Liver (tissue), 9 donors: Measurements from ENCODE around the gene SUGCT. TPM values are rescaled to one million over a fixed set of nuclear protein-coding genes. Genes with fewer than 3 reads are reported as not detected.
"Not testable (repeated sequence)": the region's sequence is repeated elsewhere in the genome, so short reads cannot be mapped to it uniquely, and the experiment has no call there.

Experiments
- DNase-seq: peaks from one replicate; pipeline ENCODE4 v3.0.0-alpha.2; 2017; ENCODE audit warnings: low spot score
- H3K27ac ChIP-seq, 2 donors: one replicate each; pipeline ENCODE4 v1.7.0; 2013; ENCODE audit warnings: inconsistent platforms in 2 of 2, low read length in 2 of 2, control low read depth in 1 of 2, low read depth in 1 of 2, mild to moderate bottlenecking in 1 of 2
- H3K27me3 ChIP-seq, 4 donors: one replicate each; pipeline versions ENCODE4 v1.6.1 to v1.7.0; 2013; ENCODE audit warnings: low read length in 3 of 4, inconsistent platforms in 1 of 4, mild to moderate bottlenecking in 1 of 4, moderate library complexity in 1 of 4; ENCODE audit not compliant: control insufficient read depth in 4 of 4, insufficient read depth in 4 of 4
- H3K36me3 ChIP-seq, 4 donors: one replicate each; pipeline versions ENCODE4 v1.6.1 to v1.7.0; 2013; ENCODE audit warnings: low read length in 3 of 4, mild to moderate bottlenecking in 3 of 4, low read depth in 1 of 4, moderate library complexity in 1 of 4; ENCODE audit not compliant: control insufficient read depth in 4 of 4, insufficient read depth in 3 of 4
- H3K4me1 ChIP-seq, 4 donors: one replicate each; pipeline versions ENCODE4 v1.6.1 to v1.7.0; 2013; ENCODE audit warnings: low read length in 3 of 4, mild to moderate bottlenecking in 3 of 4, moderate library complexity in 1 of 4; ENCODE audit not compliant: control insufficient read depth in 4 of 4, insufficient read depth in 4 of 4
- H3K4me3 ChIP-seq, 3 donors: one replicate each; pipeline versions ENCODE4 v1.6.1 to v1.7.0; 2013; ENCODE audit warnings: low read length in 3 of 3, control low read depth in 1 of 3, low read depth in 1 of 3, mild to moderate bottlenecking in 1 of 3
- H3K9ac ChIP-seq, 2 donors: one replicate each; pipeline ENCODE4 v1.7.0; 2013; ENCODE audit warnings: low read length in 2 of 2, mild to moderate bottlenecking in 2 of 2, moderate library complexity in 2 of 2, control low read depth in 1 of 2, low read depth in 1 of 2
- H3K9me3 ChIP-seq, 4 donors: one replicate each; pipeline versions ENCODE4 v1.6.1 to v1.7.0; 2013; ENCODE audit warnings: low read length in 3 of 4; ENCODE audit not compliant: control insufficient read depth in 4 of 4
- CTCF ChIP-seq: fragments of 150-350 bp; IDR thresholded peaks from 2 replicates; pipeline ENCODE4 v1.5.1; 2017; ENCODE audit warnings: improper control_type of control experiment, low read depth, low read length; ENCODE audit not compliant: missing input control
- EGR1 ChIP-seq, 2 donors: IDR thresholded peaks; 2 replicates each; pipeline ENCODE4 v1.6.1; 2016 to 2018; ENCODE audit warnings: antibody characterized with exemption in 2 of 2, low read depth in 2 of 2
- FOXA1 ChIP-seq: IDR thresholded peaks from 2 replicates; pipeline ENCODE4 v1.6.1; 2016; ENCODE audit warnings: antibody characterized with exemption
- FOXA2 ChIP-seq: IDR thresholded peaks from 2 replicates; pipeline ENCODE4 v1.6.1; 2016; ENCODE audit warnings: antibody characterized with exemption
- GABPA ChIP-seq, 2 donors: IDR thresholded peaks in 1 of 2; conservative IDR thresholded peaks in 1 of 2; 2 replicates each; pipeline ENCODE4 v1.6.1; 2016; ENCODE audit warnings: antibody characterized with exemption in 2 of 2, mild to moderate bottlenecking in 1 of 2, moderate library complexity in 1 of 2
- HNF4A ChIP-seq, 2 donors: conservative IDR thresholded peaks; 2 replicates each; pipeline ENCODE4 v1.6.1; 2016; ENCODE audit warnings: antibody characterized with exemption in 2 of 2, mild to moderate bottlenecking in 2 of 2
- HNF4G ChIP-seq: IDR thresholded peaks from 2 replicates; pipeline ENCODE4 v1.6.1; 2016; ENCODE audit warnings: antibody characterized with exemption
- JUND ChIP-seq, 2 donors: IDR thresholded peaks; 2 replicates each; pipeline ENCODE4 v1.6.1; 2016; ENCODE audit warnings: antibody characterized with exemption in 2 of 2
- MAX ChIP-seq: IDR thresholded peaks from 2 replicates; pipeline ENCODE4 v1.6.1; 2016; ENCODE audit warnings: antibody characterized with exemption
- NR2F2 ChIP-seq: IDR thresholded peaks from 2 replicates; pipeline ENCODE4 v1.6.1; 2016; ENCODE audit warnings: antibody characterized with exemption
- RAD21 ChIP-seq, 2 donors: IDR thresholded peaks; 2 replicates each; pipeline ENCODE4 v1.6.1; 2016; ENCODE audit warnings: antibody characterized with exemption in 2 of 2, mild to moderate bottlenecking in 2 of 2
- REST ChIP-seq: IDR thresholded peaks from 2 replicates; pipeline ENCODE4 v1.6.1; 2016; ENCODE audit warnings: antibody characterized with exemption, mild to moderate bottlenecking
- RXRA ChIP-seq, 2 donors: IDR thresholded peaks; 2 replicates each; pipeline ENCODE4 v1.6.1; 2017 to 2018; ENCODE audit warnings: antibody characterized with exemption in 2 of 2, mild to moderate bottlenecking in 1 of 2
- SP1 ChIP-seq: IDR thresholded peaks from 2 replicates; pipeline ENCODE4 v1.6.1; 2018; ENCODE audit warnings: antibody characterized with exemption, mild to moderate bottlenecking
- TAF1 ChIP-seq: conservative IDR thresholded peaks from 2 replicates; pipeline ENCODE4 v1.6.1; 2016; ENCODE audit warnings: antibody characterized with exemption, mild to moderate bottlenecking
- YY1 ChIP-seq: IDR thresholded peaks from 2 replicates; pipeline ENCODE4 v1.6.1; 2016; ENCODE audit warnings: antibody characterized with exemption, mild to moderate bottlenecking
- ZBTB33 ChIP-seq: IDR thresholded peaks from 2 replicates; pipeline ENCODE4 v1.6.1; 2016; ENCODE audit warnings: antibody characterized with exemption
- WGBS: extraction: QIAGEN DNeasy Blood & Tissue Kit; methylation state at CpG from one replicate; pipeline ENCODE4 v1.1.7; 2013; 5-methylcytosine and 5-hydroxymethylcytosine counted together
- polyA plus RNA-seq, 2 donors: library from polyadenylated mRNA; stranded (reverse) in 1 of 2; unstranded in 1 of 2; fragments of 200-250 nt in 1 of 2; fragments of >200 nt in 1 of 2; fragmentation: Nextera tagmentation in 1 of 2; extraction: Ambion mirVana in 1 of 2; gene quantifications; one replicate each; pipeline versions ENCODE4 v1.2.1 to v1.2.3, GENCODE V29; 2013 to 2015
- total RNA-seq, 2 donors: library from RNA; depleted of rRNA; stranded (reverse); fragments of >200 nt; gene quantifications; one replicate each; pipeline ENCODE4 v1.2.3, GENCODE V29; 2014
- TF ChIP-seq, protein P1 (sequence below): IDR thresholded peaks from 2 replicates; pipeline ENCODE4 v1.6.1; 2016; ENCODE audit warnings: antibody characterized with exemption
- donor health status: healthy.
- donor health status: healthy.
- donor health status: healthy.
- donor health status: healthy.
- donor health status: healthy.

Gene SUGCT
- total and polyA plus RNA-seq, 4 donors: 6.2 to 11.9 (median 9.9) TPM

DNA sequence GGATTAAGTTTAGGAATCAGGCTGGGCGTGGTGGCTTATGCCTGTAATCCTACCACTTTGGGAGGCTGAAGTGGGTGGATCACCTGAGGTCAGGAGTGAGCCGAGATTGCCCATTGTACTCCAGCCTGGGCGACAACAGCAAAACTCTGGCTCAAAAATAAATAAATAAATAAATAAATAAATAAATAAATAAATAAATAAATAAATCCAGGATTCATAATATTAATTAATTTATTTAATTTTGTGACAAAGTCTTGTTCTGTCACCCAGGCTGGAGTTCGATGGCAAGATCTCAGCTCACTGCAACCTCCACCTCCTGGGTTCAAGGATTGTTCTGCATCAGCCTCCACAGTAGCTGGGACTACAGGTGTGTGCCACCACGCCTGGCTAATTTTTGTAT is 4.2 kb downstream of the SUGCT start:
- peaks cover 0 to 12% (median 3%) of the 10 kb centered on the region in 4 donors for H3K4me1 ChIP-seq
- H3K27me3 ChIP-seq: no peaks in the 10 kb centered on the region
- TF ChIP-seq GABPA (IDR thresholded peaks at IDR 0.05 in 1 of 2, conservative IDR thresholded peaks at IDR 0.05 in 1 of 2) (no peak), FOXA1 (no peak), HNF4G (no peak), YY1 (no peak), NR2F2 (no peak), MAX (no peak), EGR1 (IDR thresholded peaks at IDR 0.05; ENCODE audit: low read depth in 2 of 2) (no peak), FOXA2 (no peak), ZBTB33 (no peak), RXRA (IDR thresholded peaks at IDR 0.05) (no peak), JUND (IDR thresholded peaks at IDR 0.05) (no peak), CTCF (no peak), REST (no peak), TAF1 (no peak), RAD21 (IDR thresholded peaks at IDR 0.05) (no peak), HNF4A (conservative IDR thresholded peaks at IDR 0.05) (no peak), SP1 (no peak)
- TF ChIP-seq, protein P1, sequence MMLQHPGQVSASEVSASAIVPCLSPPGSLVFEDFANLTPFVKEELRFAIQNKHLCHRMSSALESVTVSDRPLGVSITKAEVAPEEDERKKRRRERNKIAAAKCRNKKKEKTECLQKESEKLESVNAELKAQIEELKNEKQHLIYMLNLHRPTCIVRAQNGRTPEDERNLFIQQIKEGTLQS: no peak
- no peak overlapping the region for H3K9ac ChIP-seq
- WGBS: 94% methylated on average over 5 of the region's 5 CpGs
- H3K9me3 ChIP-seq: no peaks in the 10 kb centered on the region
- no peak overlapping the region for H3K4me3 ChIP-seq
- H3K27ac ChIP-seq: no peak overlapping the region
- DNase-seq: no peak
- peaks cover 0 to 1% (median 0%) of the 10 kb centered on the region in 4 donors for H3K36me3 ChIP-seq

DNA sequence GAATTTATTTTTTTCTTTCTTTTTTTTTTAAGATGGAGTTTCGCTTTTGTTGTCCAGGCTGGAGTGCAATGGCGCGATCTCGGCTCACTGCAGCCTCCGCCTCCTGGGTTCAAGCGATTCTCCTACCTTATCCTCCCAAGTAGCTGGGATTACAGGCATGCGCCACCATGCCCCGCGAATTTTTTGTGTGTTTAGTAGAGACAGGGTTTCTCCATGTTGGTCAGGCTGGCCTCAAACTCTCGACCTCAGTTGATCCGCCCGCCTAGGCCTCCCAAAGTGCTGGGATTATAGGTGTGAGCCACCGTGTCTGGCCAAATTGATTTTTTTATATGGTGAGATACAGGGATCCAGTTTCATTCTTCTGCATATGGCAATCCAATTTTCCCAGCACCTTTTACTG is 5.1 kb downstream of the SUGCT start:
- H3K4me3 ChIP-seq, H3K36me3 ChIP-seq, H3K27ac ChIP-seq, H3K27me3 ChIP-seq, H3K9ac ChIP-seq, DNase-seq, H3K9me3 ChIP-seq: not testable (repeated sequence)
- peaks cover 0 to 12% (median 3%) of the 10 kb centered on the region in 4 donors for H3K4me1 ChIP-seq
- 97% methylated on average over 13 of the region's 13 CpGs for WGBS

DNA sequence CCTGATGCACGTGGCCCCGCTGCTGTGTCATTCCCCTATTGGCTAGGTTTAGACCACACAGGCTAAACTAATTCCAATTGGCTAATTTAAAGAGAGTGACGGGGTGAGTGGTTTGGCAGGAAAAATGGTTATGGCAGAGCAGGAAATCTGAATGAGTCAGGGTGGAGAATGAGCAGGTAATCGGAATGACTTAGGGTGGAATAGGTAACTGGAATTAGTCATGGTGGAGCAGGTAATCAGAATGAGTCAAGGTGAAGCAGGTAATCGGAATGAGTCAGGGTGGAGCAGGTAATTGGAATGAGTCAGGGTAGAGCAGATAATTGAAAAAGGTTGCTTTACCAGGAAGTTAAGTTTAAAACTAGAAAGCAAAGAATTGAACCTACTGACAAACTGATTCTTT is 7.1 kb downstream of the SUGCT start:
- not testable (repeated sequence) for H3K27me3 ChIP-seq, H3K4me1 ChIP-seq, H3K36me3 ChIP-seq, DNase-seq, H3K9ac ChIP-seq, H3K4me3 ChIP-seq, H3K27ac ChIP-seq, H3K9me3 ChIP-seq
- WGBS: 94% methylated on average over 5 of the region's 5 CpGs

GRCh38 chr7:40145596-40146130 is 10.9 kb downstream of the SUGCT start:
- WGBS: 56% methylated on average over 3 of the region's 3 CpGs
- not testable (repeated sequence) for DNase-seq, H3K4me3 ChIP-seq

More at GRCh38 chr7:40145596-40146130, 10.9 kb downstream of the SUGCT start:
- not testable (repeated sequence) for H3K9ac ChIP-seq, H3K27me3 ChIP-seq, H3K27ac ChIP-seq, H3K4me1 ChIP-seq, H3K9me3 ChIP-seq, H3K36me3 ChIP-seq
